ENCODE data around the gene SLC5A12.
"Not testable (repeated sequence)": the region's sequence is repeated elsewhere in the genome, so short reads cannot be mapped to it uniquely, and the experiment has no call there.

The SLC5A12 gene

GRCh38 chr11:26651916-26652315 lies 69.9 kb downstream of the SLC5A12 start:
- no peak for DNase-seq (ENCODE audit: low read depth)

GRCh38 chr11:26649884-26650283 lies 72.0 kb downstream of the SLC5A12 start:
- no peak for DNase-seq (ENCODE audit: low read depth)

GRCh38 chr11:26643314-26643713 lies 78.5 kb downstream of the SLC5A12 start:
- not testable (repeated sequence) for DNase-seq (ENCODE audit: low read depth)

- DNase-seq (ENCODE audit: low read depth) = no peak
Measured at GRCh38 chr11:26632691-26633159, 89.1 kb downstream of the SLC5A12 start.

- DNase-seq (ENCODE audit: low read depth) = no peak
Measured at GRCh38 chr11:26626346-26626745, 95.5 kb downstream of the SLC5A12 start.

- DNase-seq (ENCODE audit: low read depth) = no peak
Measured at GRCh38 chr11:26623076-26623659, 98.7 kb downstream of the SLC5A12 start.

GRCh38 chr11:26622181-26622580 lies 99.7 kb downstream of the SLC5A12 start:
- DNase-seq (ENCODE audit: low read depth) = no peak

- no peak for DNase-seq (ENCODE audit: low read depth)
Measured at GRCh38 chr11:26621132-26621531, 100.7 kb downstream of the SLC5A12 start.

GRCh38 chr11:26620282-26621045 lies 101.4 kb downstream of the SLC5A12 start:
- no peak for DNase-seq (ENCODE audit: low read depth)

- no peak for DNase-seq (ENCODE audit: low read depth)
Measured at GRCh38 chr11:26618441-26618840, 103.4 kb downstream of the SLC5A12 start.

Data from stimulated activated CD8-positive, alpha-beta memory T cell treated with anti-CD3 and anti-CD28 coated beads, Interleukin-12 subunit alpha, Interleukin-12 subunit beta, amount 100 ng/mL, for 1 hour (primary cell).